ENCODE data around the gene LRRC17. TPM values are rescaled to one million over a fixed set of nuclear protein-coding genes. Genes with fewer than 3 reads are reported as not detected.
"Not testable (repeated sequence)": the region's sequence is repeated elsewhere in the genome, so short reads cannot be mapped to it uniquely, and the experiment has no call there.

LRRC17 gene
- total and polyA plus RNA-seq, 2 experiments from 2014 or later, result 0.18 to 1.5 TPM

- Histone ChIP-seq H3K27me3 (replicated peaks; ENCODE audit: insufficient read depth) (no peaks in the 10 kb centered on the region), H4K20me1 (ENCODE audit: insufficient read depth) (no peaks in the 10 kb centered on the region), H3K4me1 (ENCODE audit: insufficient read depth) (peaks cover 8% of the 10 kb centered on the region; the same call in 1 of the 2 replicates), H3K4me3 (no peak overlapping the region), H2AFZ (no peak overlapping the region), H3K9ac (no peak overlapping the region), H3K4me2 (ENCODE audit: unreplicated experiment) (no peak overlapping the region), H3K9me3 (ENCODE audit: low read depth) (no peaks in the 10 kb centered on the region), H3K79me2 (ENCODE audit: insufficient read depth) (no peaks in the 10 kb centered on the region), H3K9me2 (ENCODE audit: insufficient read depth) (no peaks in the 10 kb centered on the region), H3F3A (ENCODE audit: insufficient read depth) (0 out of 2 replicates have a peak, but pooled peaks cover 9% of the 10 kb centered on the region), H3K27ac (no peak overlapping the region), H3K36me3 (ENCODE audit: low read depth) (no peaks in the 10 kb centered on the region)
- TF ChIP-seq EZH2phosphoT487 (IDR thresholded peaks at IDR 0.05; ENCODE audit: insufficient read depth, low read depth), result no peak
- WGBS, 2 experiments (ENCODE audit: low coverage in 1 of 2, low lambda C conversion rate in 2 of 2, missing lambda C conversion rate in 2 of 2), result 76 to 87% methylated on average over 5 of the region's 5 CpGs
- no peak for DNase-seq
- in situ Hi-C loops (cut with MboI), result no loop called here
Measured at GRCh38 chr7:102898532-102898859, 14.3 kb upstream of the LRRC17 start.

- in situ Hi-C loops (cut with MboI); H3K4me3 ChIP-seq; H3K27ac ChIP-seq; H4K20me1 ChIP-seq (ENCODE audit: insufficient read depth); H3K9me2 ChIP-seq (ENCODE audit: insufficient read depth); H3K79me2 ChIP-seq (ENCODE audit: insufficient read depth); H3K36me3 ChIP-seq (ENCODE audit: low read depth); H3F3A ChIP-seq (ENCODE audit: insufficient read depth); H3K9me3 ChIP-seq (ENCODE audit: low read depth); DNase-seq; H3K27me3 ChIP-seq (replicated peaks; ENCODE audit: insufficient read depth); H3K4me2 ChIP-seq (ENCODE audit: unreplicated experiment); H3K4me1 ChIP-seq (ENCODE audit: insufficient read depth); H3K9ac ChIP-seq; H2AFZ ChIP-seq: not testable (repeated sequence)
- WGBS, 2 experiments (ENCODE audit: low coverage in 1 of 2, low lambda C conversion rate in 2 of 2, missing lambda C conversion rate in 2 of 2), result 56 to 65% methylated on average over 2 of the region's 2 CpGs
Measured at GRCh38 chr7:102902052-102902451, 10.7 kb upstream of the LRRC17 start.

- in situ Hi-C loops (cut with MboI); H3K79me2 ChIP-seq (ENCODE audit: insufficient read depth); H3K9ac ChIP-seq; H3K36me3 ChIP-seq (ENCODE audit: low read depth); H3K4me2 ChIP-seq (ENCODE audit: unreplicated experiment); H3K27ac ChIP-seq; H3K4me3 ChIP-seq; DNase-seq; H3K27me3 ChIP-seq (replicated peaks; ENCODE audit: insufficient read depth); H3K9me2 ChIP-seq (ENCODE audit: insufficient read depth); H3K9me3 ChIP-seq (ENCODE audit: low read depth); H3F3A ChIP-seq (ENCODE audit: insufficient read depth); H3K4me1 ChIP-seq (ENCODE audit: insufficient read depth); H2AFZ ChIP-seq; H4K20me1 ChIP-seq (ENCODE audit: insufficient read depth): not testable (repeated sequence)
- WGBS, 2 experiments (ENCODE audit: low coverage in 1 of 2, low lambda C conversion rate in 2 of 2, missing lambda C conversion rate in 2 of 2), result 82 to 94% methylated on average over 1 of the region's 1 CpG
Measured at GRCh38 chr7:102903576-102903975, 9.2 kb upstream of the LRRC17 start.

GRCh38 chr7:102908676-102909075 is 4.1 kb upstream of the LRRC17 start:
- Histone ChIP-seq H2AFZ (no peak overlapping the region), H3K4me3 (no peak overlapping the region), H4K20me1 (ENCODE audit: insufficient read depth) (no peaks in the 10 kb centered on the region), H3K36me3 (ENCODE audit: low read depth) (no peaks in the 10 kb centered on the region), H3K4me2 (ENCODE audit: unreplicated experiment) (no peak overlapping the region), H3F3A (ENCODE audit: insufficient read depth) (no peaks in the 10 kb centered on the region), H3K9me3 (ENCODE audit: low read depth) (no peaks in the 10 kb centered on the region), H3K9me2 (ENCODE audit: insufficient read depth) (no peaks in the 10 kb centered on the region), H3K27me3 (replicated peaks; ENCODE audit: insufficient read depth) (no peaks in the 10 kb centered on the region), H3K79me2 (ENCODE audit: insufficient read depth) (no peaks in the 10 kb centered on the region), H3K4me1 (ENCODE audit: insufficient read depth) (peaks cover 12% of the 10 kb centered on the region), H3K27ac (no peak overlapping the region), H3K9ac (no peak overlapping the region)
- in situ Hi-C loops (cut with MboI), result no loop called here
- TF ChIP-seq EZH2phosphoT487 (IDR thresholded peaks at IDR 0.05; ENCODE audit: insufficient read depth, low read depth) (no peak), EZH2 (IDR thresholded peaks at IDR 0.05; ENCODE audit: insufficient read depth, poor library complexity, severe bottlenecking) (no peak)
- no peak for DNase-seq

- Histone ChIP-seq H2AFZ (no peak overlapping the region), H3K4me2 (ENCODE audit: unreplicated experiment) (no peak overlapping the region)
Measured at GRCh38 chr7:102913826-102914225, 1.0 kb downstream of the LRRC17 start.

More at GRCh38 chr7:102913826-102914225, 1.0 kb downstream of the LRRC17 start:
- in situ Hi-C loops (cut with MboI), result no loop called here
- Histone ChIP-seq H3F3A (ENCODE audit: insufficient read depth) (no peaks in the 10 kb centered on the region), H3K9me2 (ENCODE audit: insufficient read depth) (no peaks in the 10 kb centered on the region), H4K20me1 (ENCODE audit: insufficient read depth) (no peaks in the 10 kb centered on the region), H3K79me2 (ENCODE audit: insufficient read depth) (no peaks in the 10 kb centered on the region), H3K27me3 (replicated peaks; ENCODE audit: insufficient read depth) (no peaks in the 10 kb centered on the region), H3K9ac (no peak overlapping the region), H3K9me3 (ENCODE audit: low read depth) (no peaks in the 10 kb centered on the region), H3K4me3 (no peak overlapping the region), H3K27ac (no peak overlapping the region), H3K36me3 (ENCODE audit: low read depth) (no peaks in the 10 kb centered on the region), H3K4me1 (ENCODE audit: insufficient read depth) (peaks cover 24% of the 10 kb centered on the region)
- TF ChIP-seq EZH2 (IDR thresholded peaks at IDR 0.05; ENCODE audit: insufficient read depth, poor library complexity, severe bottlenecking) (no peak), EZH2phosphoT487 (IDR thresholded peaks at IDR 0.05; ENCODE audit: insufficient read depth, low read depth) (no peak)
- no peak for DNase-seq
- 55 to 57% methylated on average over 9 of the region's 9 CpGs for WGBS, 2 experiments (ENCODE audit: low coverage in 1 of 2, low lambda C conversion rate in 2 of 2, missing lambda C conversion rate in 2 of 2)

Measured in GM23248 (cell line).